ENCODE data around the gene JMJD1C. TPM values are rescaled to one million over a fixed set of nuclear protein-coding genes. Genes with fewer than 3 reads are reported as not detected.
"Not testable (repeated sequence)": the region's sequence is repeated elsewhere in the genome, so short reads cannot be mapped to it uniquely, and the experiment has no call there.

JMJD1C gene
- polyA plus RNA-seq, 12 donors = 64.8 to 114 (median 87.8) TPM; not detected in 1

DNA sequence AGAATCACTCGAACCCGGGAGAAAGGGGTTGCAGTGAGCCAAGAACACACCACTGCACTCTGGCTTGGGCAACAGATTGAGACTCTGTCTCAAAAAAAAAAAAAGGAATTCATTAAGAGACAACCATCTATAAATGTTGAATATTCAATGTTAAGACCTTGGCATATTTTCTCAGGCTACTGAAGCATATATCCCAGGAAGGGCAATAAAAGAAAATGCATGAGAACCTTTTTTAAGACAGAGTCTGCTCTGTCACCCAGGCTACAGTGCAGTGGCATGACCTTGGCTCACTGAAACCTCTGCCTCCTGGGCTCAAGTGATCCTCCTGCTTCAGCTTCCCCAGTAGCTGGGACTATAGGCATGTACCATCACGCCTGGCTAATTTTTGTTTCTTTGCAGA is 165.0 kb downstream of the JMJD1C start:
- DNase-seq = no peak

DNA sequence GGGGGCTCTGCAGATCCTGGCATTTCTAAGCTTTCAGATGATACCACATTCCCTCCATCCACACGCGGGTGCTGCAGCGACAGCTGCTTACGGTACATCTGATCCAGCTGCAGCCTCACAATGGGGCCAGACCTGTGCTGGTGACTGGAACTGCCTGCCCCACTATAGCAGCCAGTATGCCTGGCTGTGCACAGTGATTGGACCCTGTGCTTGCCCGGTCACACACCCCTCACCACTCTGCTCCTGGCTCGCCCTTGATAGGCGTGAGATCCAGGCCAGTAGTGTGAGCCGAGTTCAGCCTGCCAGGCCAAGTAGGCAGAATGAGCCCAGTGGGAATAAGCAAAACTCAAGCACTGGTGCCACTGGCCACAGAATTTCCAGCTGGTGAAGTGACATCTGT is 167.8 kb downstream of the JMJD1C start:
- no peak for DNase-seq

DNA sequence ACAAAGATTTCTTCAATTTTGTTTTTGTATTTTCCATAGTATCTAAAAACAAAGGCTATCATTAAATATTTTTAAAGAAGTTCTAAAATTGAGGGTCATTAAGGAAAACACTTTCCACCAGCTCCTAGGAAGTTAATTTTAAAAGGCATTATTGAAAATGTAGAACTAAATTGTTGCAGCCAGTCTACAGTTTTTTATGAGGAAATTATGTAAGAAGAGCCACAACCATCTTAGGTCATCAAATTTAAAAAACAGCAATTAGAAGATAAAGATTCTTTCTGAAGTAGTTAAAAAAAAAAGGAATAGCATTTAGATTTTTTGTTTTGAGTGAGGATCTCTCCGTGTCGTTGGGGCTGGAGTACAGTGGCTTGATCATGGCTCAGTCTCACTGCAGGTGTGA is 171.0 kb downstream of the JMJD1C start:
- DNase-seq = no peak

DNA sequence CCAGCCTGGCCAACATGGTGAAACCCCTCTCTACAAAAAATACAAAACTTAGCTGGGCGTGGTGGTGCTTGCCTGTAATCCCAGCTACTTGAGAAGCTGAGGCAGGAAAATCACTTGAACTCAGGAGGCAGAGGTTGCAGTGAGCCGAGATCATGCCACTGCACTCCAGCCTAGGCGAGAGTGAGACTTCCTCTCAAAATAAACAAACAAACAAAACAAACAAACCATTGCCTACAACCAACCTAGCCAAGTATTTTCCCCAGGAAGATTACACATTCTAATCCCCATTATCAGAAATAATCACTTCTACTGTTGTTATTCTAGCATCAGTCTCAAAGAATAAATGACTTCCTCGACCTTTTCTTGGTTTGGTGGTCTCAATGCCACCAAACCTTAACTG is 172.9 kb downstream of the JMJD1C start:
- DNase-seq = not testable (repeated sequence)

- no peak for DNase-seq
Measured at GRCh38 chr10:63288170-63288569, 177.6 kb downstream of the JMJD1C start.

- DNase-seq = no peak
Measured at GRCh38 chr10:63286754-63287264, 179.0 kb downstream of the JMJD1C start.

DNA sequence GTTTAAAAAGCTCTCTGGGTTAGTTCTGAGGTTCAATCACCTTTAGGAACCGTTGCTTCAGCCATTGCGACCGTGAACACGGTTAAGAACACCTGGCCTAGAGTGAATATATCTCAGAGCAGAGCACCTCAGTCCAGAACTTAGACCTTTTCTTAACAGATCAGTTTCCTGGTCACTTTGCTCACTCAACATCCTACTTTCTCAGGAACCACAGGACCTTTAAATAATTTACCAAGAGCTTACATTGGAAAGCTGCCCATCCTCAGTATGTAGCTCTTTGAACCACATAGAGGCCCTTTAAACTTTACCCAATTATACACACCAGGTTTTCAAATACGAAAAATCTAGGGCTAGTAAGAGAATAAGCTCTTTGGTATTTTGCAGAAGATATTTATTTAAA is 179.4 kb downstream of the JMJD1C start:
- no peak for DNase-seq

- not testable (repeated sequence) for DNase-seq
Measured at GRCh38 chr10:63283901-63284300, 181.9 kb downstream of the JMJD1C start.

GRCh38 chr10:63283093-63283492 is 182.7 kb downstream of the JMJD1C start:
- DNase-seq = no peak

- no peak for DNase-seq
Measured at GRCh38 chr10:63281967-63282366, 183.8 kb downstream of the JMJD1C start.

- no peak for DNase-seq
Measured at GRCh38 chr10:63280386-63280785, 185.4 kb downstream of the JMJD1C start.

DNA sequence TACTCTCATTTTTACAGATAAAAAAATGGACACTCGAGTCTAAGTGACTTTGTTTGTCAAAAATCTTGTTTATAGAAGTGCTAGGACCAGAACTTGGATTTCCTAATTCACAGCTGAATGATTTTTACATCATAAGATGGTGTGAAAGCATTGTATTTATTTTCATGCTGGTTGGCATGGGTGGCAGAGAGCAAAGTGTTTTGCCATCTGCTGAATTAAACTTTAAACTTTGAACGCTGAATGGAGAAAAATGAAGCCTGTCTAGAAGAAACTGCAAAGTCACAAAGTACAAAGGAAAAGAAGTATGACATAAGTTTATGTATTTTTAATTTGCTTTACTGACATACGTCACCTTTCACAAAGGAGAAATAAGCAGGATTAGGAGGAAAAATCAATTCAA is 190.7 kb downstream of the JMJD1C start:
- no peak for DNase-seq

GRCh38 chr10:63273577-63273976 is 192.2 kb downstream of the JMJD1C start:
- peak; percentile 15 for DNase-seq

DNA sequence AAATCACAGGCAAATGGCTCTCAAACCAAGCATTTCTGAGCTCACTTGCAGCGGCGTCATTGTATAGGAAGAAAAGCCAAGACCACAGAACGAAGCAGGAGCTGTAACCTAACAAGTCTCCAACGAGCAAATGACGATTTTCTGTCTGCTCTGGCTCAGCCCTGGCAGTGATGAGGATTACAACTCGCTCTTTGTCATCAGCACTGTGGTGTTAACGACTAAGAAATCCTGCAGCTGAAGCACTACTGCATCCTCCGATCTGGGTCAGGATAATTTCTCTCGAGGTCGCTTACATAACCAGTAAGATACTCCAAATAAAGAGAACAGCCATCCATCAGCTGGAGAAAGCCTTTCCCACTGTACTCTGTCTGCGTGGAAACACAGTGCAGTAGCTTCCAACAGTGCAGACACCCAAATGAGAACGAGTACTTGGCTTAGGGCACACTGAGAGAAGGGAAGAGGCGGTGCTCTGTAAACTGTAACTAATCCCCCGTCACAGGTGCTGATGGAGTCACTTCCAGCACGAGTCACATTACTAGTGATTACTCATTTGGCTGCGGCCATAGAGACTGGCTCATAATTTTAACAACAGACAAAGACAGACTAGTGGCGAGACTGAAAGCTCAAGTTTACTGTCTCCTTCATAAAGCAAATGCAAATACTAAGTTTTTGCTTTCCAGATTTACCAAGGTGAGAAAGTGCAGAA is 196.8 kb downstream of the JMJD1C start:
- DNase-seq = peak; percentile 95

GRCh38 chr10:63268149-63268797 is 197.5 kb downstream of the JMJD1C start:
- peak; percentile 59 for DNase-seq

DNA sequence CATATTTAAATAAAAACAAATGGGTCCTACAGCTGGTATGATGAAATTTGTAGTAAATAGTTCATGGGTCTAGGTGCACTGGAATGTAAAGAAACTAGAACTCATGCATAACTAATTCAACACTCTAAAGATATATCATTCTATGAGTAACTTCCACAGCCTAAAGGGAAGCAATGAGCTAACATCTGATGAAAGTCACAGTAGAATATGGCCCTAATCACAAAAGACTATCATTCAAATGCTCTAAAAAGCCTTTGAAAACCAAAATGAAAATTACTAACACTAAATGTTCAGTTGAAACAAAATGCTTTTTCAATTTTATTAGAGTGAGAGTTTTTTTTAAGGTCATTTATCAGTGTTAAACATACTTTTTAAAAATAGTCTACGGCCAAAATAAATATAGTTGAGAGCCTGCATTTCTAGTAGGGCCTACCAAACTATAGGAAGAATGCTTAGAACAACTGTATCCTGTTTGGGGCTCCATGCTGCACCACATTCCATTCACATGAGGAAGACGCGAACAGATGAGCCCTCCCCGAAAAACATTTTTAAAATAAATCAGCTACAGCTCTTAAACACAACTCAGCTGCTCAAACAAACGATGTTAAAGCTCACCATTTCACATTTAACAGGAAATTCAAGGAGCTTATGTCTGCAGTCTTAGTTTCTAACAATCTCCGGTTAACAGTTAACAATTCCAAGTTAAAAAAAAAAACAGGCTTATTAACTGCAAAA is 198.2 kb downstream of the JMJD1C start:
- DNase-seq = peak; percentile 76

GRCh38 chr10:63266391-63267316 is 199.1 kb downstream of the JMJD1C start:
- DNase-seq = peak; percentile 45

DNA sequence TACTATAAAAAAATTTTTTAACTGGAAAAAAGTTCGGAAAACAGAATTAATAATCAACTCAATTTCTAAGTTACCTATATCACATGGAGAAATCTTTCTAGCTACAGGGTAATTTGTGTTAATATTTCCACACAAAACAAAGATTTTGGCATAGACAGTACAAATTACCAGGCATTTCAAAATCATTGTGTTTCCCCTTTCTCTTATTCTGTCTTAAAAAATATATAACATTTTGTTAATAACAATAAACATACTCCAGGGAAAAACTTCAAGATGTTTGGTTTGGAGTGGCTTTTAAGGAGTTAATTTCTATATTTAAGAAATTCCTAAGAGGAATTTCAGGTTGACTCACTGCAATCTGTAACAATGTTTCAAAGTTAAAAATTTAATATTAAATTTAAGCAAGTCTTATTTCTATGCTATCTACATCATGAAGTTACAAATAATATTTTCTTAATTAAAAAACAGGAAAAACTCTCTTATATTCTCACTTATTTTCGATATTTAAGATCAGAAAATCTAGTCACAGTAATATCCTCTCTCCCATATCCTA is 200.0 kb downstream of the JMJD1C start:
- no peak for DNase-seq

DNA sequence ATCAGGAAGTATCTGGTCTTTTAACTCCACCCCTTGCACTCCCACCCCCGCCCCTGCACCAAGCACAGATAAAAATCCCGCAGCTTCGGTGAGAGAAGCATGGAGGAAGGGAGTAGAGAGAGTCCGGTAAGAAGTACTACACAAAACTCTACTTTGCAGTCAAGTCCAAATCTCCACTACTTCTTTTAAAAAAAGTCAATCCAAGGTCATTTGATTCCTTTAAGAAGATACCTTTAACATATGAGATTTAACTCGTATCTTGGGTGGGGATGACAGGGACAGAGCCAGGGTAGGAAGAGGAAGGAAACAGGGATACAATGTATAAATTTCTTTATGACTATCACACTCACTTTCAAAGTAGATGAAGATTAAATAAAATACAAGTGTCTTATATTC is 200.6 kb downstream of the JMJD1C start:
- DNase-seq = peak; percentile 72

DNA sequence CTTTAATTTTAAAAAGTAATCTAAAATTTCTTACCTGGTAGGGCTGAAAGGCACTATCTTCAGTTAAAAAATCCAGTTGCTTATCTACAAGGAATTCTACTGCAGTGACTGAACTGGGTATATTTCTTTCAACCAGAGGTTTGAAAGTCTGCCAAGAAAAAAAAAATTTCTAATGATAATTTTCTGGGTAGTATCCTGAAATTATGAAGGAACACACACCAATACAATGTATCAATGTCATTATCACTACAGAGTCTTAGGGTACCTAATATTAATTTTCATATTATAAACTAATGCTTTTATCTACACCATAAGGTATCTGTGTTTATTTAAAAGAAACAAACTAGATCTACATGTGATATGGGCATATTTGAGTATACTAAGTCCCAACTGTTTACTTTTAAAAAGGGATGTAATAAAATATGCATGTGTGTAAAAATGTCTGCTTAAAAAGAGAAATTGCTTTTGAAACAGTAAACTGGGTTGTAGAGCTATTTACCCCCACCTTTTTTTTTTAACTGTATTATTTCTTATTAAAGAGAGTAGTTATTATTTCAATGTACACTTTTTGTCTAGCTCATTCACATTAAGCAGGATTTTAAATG is 201.1 kb downstream of the JMJD1C start:
- DNase-seq = no peak
